Right ventricle myocardium inferior (tissue), 1 donor: Measurements from ENCODE around the gene MAN1A2. TPM values are rescaled to one million over a fixed set of nuclear protein-coding genes. Genes with fewer than 3 reads are reported as not detected.

Experiments used
- total RNA-seq: library from RNA; stranded (reverse); fragmentation: NEBNext Ultra II Directional; extraction: Animal tissue kit (Norgen Biotek cat#: 25700); gene quantifications from one replicate; pipeline ENCODE4 v1.2.1, GENCODE V29; 2021
- donor health status: DM: no; HTN: yes; CAD: no; lungs with severe emphysema.

The MAN1A2 gene
- total RNA-seq, 1 donor from 2014 or later = 24.6 TPM

Other genes starting within 250 kb of the MAN1A2 start
- gene TRIM45, start 245.7 kb upstream of the MAN1A2 start, total RNA-seq = 13.3 TPM
- not detected for gene VTCN1, start 156.5 kb upstream of the MAN1A2 start, total RNA-seq
- gene TENT5C, start 238.6 kb downstream of the MAN1A2 start, total RNA-seq = 18.7 TPM